Measurements from ENCODE around the gene MBD3L3. TPM values are rescaled to one million over a fixed set of nuclear protein-coding genes. Genes with fewer than 3 reads are reported as not detected.

Gene MBD3L3
- total and polyA plus RNA-seq, 9 of the 15 experiments (the other 6 are each of a cell fraction or from before 2014, with no cell fraction given): not detected

GRCh38 chr19:7098701-7099596 is 40.5 kb upstream of the MBD3L3 start (continued):
- TF ChIP-seq RFX1 (IDR thresholded peaks at IDR 0.05) (no peak), KAT7 (CRISPR knock-in tag; IDR thresholded peaks at IDR 0.05; ENCODE audit: borderline replicate concordance) (no peak), GATAD2A (IDR thresholded peaks at IDR 0.05) (peak; percentile 99), SUPT5H (IDR thresholded peaks at IDR 0.05) (peak; percentile 91), CXXC5 (CRISPR knock-in tag; IDR thresholded peaks at IDR 0.05) (0 out of 2 replicates have a peak, but pooled peaks have one; percentile 40), FOXM1 (IDR thresholded peaks at IDR 0.05; ENCODE audit: low read depth) (no peak), FOXM1 (CRISPR knock-in tag; IDR thresholded peaks at IDR 0.05; ENCODE audit: low read depth) (no peak), MTA1 (IDR thresholded peaks at IDR 0.05; ENCODE audit: borderline replicate concordance) (no peak), NRF1 (conservative IDR thresholded peaks at IDR 0.05 in 1 of 2, IDR thresholded peaks at IDR 0.05 in 1 of 2) (peak; percentile 63 to 71; a peak in 3 of 4 replicates), ESRRA (IDR thresholded peaks at IDR 0.05; ENCODE audit: borderline replicate concordance, low read depth) (peak; percentile 11; the same call in 1 of the 2 replicates), POLR2G (IDR thresholded peaks at IDR 0.05; ENCODE audit: low read depth, low read length) (peak; percentile 92), ZNF668 (CRISPR knock-in tag; IDR thresholded peaks at IDR 0.05) (no peak), ARID2 (IDR thresholded peaks at IDR 0.05) (0 out of 2 replicates have a peak, but pooled peaks have one; percentile 41), ZBTB40 (IDR thresholded peaks at IDR 0.05) (peak; percentile 73), ZBTB40 (CRISPR knock-in tag; IDR thresholded peaks at IDR 0.05) (no peak), MAX (CRISPR knock-in tag; IDR thresholded peaks at IDR 0.05) (peak; percentile 25; the same call in 1 of the 2 replicates), CBX1 (IDR thresholded peaks at IDR 0.05; ENCODE audit: low read depth) (no peak; the same call in none of the 2 replicates), GABPA (tag; conservative IDR thresholded peaks at IDR 0.05; ENCODE audit: low read depth) (peak; percentile 76)
- TF ChIP-seq, protein P1, sequence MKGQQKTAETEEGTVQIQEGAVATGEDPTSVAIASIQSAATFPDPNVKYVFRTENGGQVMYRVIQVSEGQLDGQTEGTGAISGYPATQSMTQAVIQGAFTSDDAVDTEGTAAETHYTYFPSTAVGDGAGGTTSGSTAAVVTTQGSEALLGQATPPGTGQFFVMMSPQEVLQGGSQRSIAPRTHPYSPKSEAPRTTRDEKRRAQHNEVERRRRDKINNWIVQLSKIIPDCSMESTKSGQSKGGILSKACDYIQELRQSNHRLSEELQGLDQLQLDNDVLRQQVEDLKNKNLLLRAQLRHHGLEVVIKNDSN (CRISPR knock-in tag; IDR thresholded peaks at IDR 0.05): no peak

Measured in K562 (cell line).